IPS-20b (cell line): Measurements from ENCODE around the gene PIGB.

Experiments used
- H3K27ac ChIP-seq: one replicate; pipeline ENCODE4 v1.5.1; 2013; ENCODE audit warnings: low read length
- H3K27me3 ChIP-seq: 2 replicates; pipeline ENCODE4 v1.6.1; 2013; ENCODE audit warnings: mild to moderate bottlenecking, low read length, inconsistent platforms; ENCODE audit not compliant: insufficient read depth
- H3K36me3 ChIP-seq: 2 replicates; pipeline ENCODE4 v1.6.1; 2013; ENCODE audit warnings: low read depth, mild to moderate bottlenecking, inconsistent platforms, low read length, moderate library complexity; ENCODE audit not compliant: insufficient read depth
- H3K4me1 ChIP-seq: 2 replicates; pipeline ENCODE4 v1.6.1; 2013; ENCODE audit warnings: mild to moderate bottlenecking, control low read depth, inconsistent platforms, low read length, moderate library complexity; ENCODE audit not compliant: insufficient read depth
- H3K4me3 ChIP-seq: 2 replicates; pipeline ENCODE4 v1.5.1; 2013; ENCODE audit warnings: mild to moderate bottlenecking, low read length, inconsistent platforms
- H3K9ac ChIP-seq: 2 replicates; pipeline ENCODE4 v1.6.1; 2013; ENCODE audit warnings: low read depth, mild to moderate bottlenecking, inconsistent platforms, low read length, moderate library complexity
- H3K9me3 ChIP-seq: 2 replicates; pipeline ENCODE4 v1.6.1; 2013; ENCODE audit warnings: mild to moderate bottlenecking, low read depth, low read length, inconsistent platforms; ENCODE audit not compliant: insufficient read depth

Gene PIGB

GRCh38 chr15:55320238-55320550 is 1.2 kb downstream of the PIGB start:
- Histone ChIP-seq H3K4me1 (peaks cover 9% of the 10 kb centered on the region; the same call in 1 of the 2 replicates), H3K27me3 (no peaks in the 10 kb centered on the region), H3K4me3 (peak overlapping the region; percentile 28; the same call in 1 of the 2 replicates), H3K36me3 (no peaks in the 10 kb centered on the region), H3K9me3 (no peaks in the 10 kb centered on the region), H3K27ac (no peak overlapping the region), H3K9ac (no peak overlapping the region)

- Histone ChIP-seq H3K27me3 (no peaks in the 10 kb centered on the region), H3K9ac (no peak overlapping the region), H3K36me3 (no peaks in the 10 kb centered on the region), H3K4me3 (no peak overlapping the region), H3K4me1 (peaks cover 9% of the 10 kb centered on the region; the same call in 1 of the 2 replicates), H3K27ac (no peak overlapping the region), H3K9me3 (no peaks in the 10 kb centered on the region)
Observed at GRCh38 chr15:55320963-55321362, 1.9 kb downstream of the PIGB start.

- Histone ChIP-seq H3K9ac (no peak overlapping the region), H3K27me3 (no peaks in the 10 kb centered on the region), H3K9me3 (no peaks in the 10 kb centered on the region), H3K27ac (no peak overlapping the region), H3K4me1 (peaks cover 9% of the 10 kb centered on the region; the same call in 1 of the 2 replicates), H3K4me3 (no peak overlapping the region), H3K36me3 (no peaks in the 10 kb centered on the region)
Observed at GRCh38 chr15:55322467-55322866, 3.4 kb downstream of the PIGB start.

- H3K9me3 ChIP-seq = no peaks in the 10 kb centered on the region
- H3K4me3 ChIP-seq = no peak overlapping the region
- H3K4me1 ChIP-seq = peaks cover 9% of the 10 kb centered on the region; the same call in 1 of the 2 replicates
- H3K27me3 ChIP-seq = no peaks in the 10 kb centered on the region
- no peaks in the 10 kb centered on the region for H3K36me3 ChIP-seq
- no peak overlapping the region for H3K9ac ChIP-seq
- H3K27ac ChIP-seq = no peak overlapping the region
Observed at GRCh38 chr15:55327387-55327786, 8.4 kb downstream of the PIGB start.

GRCh38 chr15:55334371-55334770 is 15.3 kb downstream of the PIGB start:
- H3K9ac ChIP-seq = no peak overlapping the region
- H3K9me3 ChIP-seq = no peaks in the 10 kb centered on the region
- H3K36me3 ChIP-seq = no peaks in the 10 kb centered on the region
- no peak overlapping the region for H3K27ac ChIP-seq
- H3K27me3 ChIP-seq = no peaks in the 10 kb centered on the region
- no peaks in the 10 kb centered on the region for H3K4me1 ChIP-seq
- no peak overlapping the region for H3K4me3 ChIP-seq

GRCh38 chr15:55334997-55335396 is 16.0 kb downstream of the PIGB start:
- H3K4me1 ChIP-seq = no peaks in the 10 kb centered on the region
- no peaks in the 10 kb centered on the region for H3K9me3 ChIP-seq
- no peak overlapping the region for H3K4me3 ChIP-seq
- no peaks in the 10 kb centered on the region for H3K27me3 ChIP-seq
- H3K27ac ChIP-seq = no peak overlapping the region
- H3K36me3 ChIP-seq = no peaks in the 10 kb centered on the region
- H3K9ac ChIP-seq = no peak overlapping the region

GRCh38 chr15:55337160-55337559 is 18.1 kb downstream of the PIGB start:
- no peaks in the 10 kb centered on the region for H3K9me3 ChIP-seq
- no peaks in the 10 kb centered on the region for H3K27me3 ChIP-seq
- H3K27ac ChIP-seq = no peak overlapping the region
- H3K4me1 ChIP-seq = no peaks in the 10 kb centered on the region
- no peak overlapping the region for H3K4me3 ChIP-seq
- no peak overlapping the region for H3K9ac ChIP-seq
- H3K36me3 ChIP-seq = no peaks in the 10 kb centered on the region

GRCh38 chr15:55343168-55343567 is 24.1 kb downstream of the PIGB start:
- H3K9me3 ChIP-seq = no peaks in the 10 kb centered on the region
- no peaks in the 10 kb centered on the region for H3K36me3 ChIP-seq
- no peak overlapping the region for H3K27ac ChIP-seq
- H3K4me3 ChIP-seq = no peak overlapping the region
- H3K4me1 ChIP-seq = peaks cover 13% of the 10 kb centered on the region
- H3K27me3 ChIP-seq = no peaks in the 10 kb centered on the region
- no peak overlapping the region for H3K9ac ChIP-seq

GRCh38 chr15:55344206-55344605 is 25.2 kb downstream of the PIGB start:
- H3K27me3 ChIP-seq = no peaks in the 10 kb centered on the region
- H3K27ac ChIP-seq = no peak overlapping the region
- H3K4me1 ChIP-seq = peaks cover 16% of the 10 kb centered on the region
- no peak overlapping the region for H3K4me3 ChIP-seq
- no peaks in the 10 kb centered on the region for H3K9me3 ChIP-seq
- H3K9ac ChIP-seq = no peak overlapping the region
- no peaks in the 10 kb centered on the region for H3K36me3 ChIP-seq

- no peak overlapping the region for H3K9ac ChIP-seq
- H3K36me3 ChIP-seq = no peaks in the 10 kb centered on the region
- H3K27ac ChIP-seq = no peak overlapping the region
Observed at GRCh38 chr15:55348281-55348778, 29.3 kb downstream of the PIGB start.

GRCh38 chr15:55349282-55349681 is 30.3 kb downstream of the PIGB start:
- H3K9ac ChIP-seq = no peak overlapping the region
- H3K36me3 ChIP-seq = no peaks in the 10 kb centered on the region
- H3K4me1 ChIP-seq = peaks cover 18% of the 10 kb centered on the region; the same call in 1 of the 2 replicates
- H3K27me3 ChIP-seq = no peaks in the 10 kb centered on the region
- no peaks in the 10 kb centered on the region for H3K9me3 ChIP-seq
- no peak overlapping the region for H3K27ac ChIP-seq
- H3K4me3 ChIP-seq = no peak overlapping the region

More at GRCh38 chr15:55348281-55348778, 29.3 kb downstream of the PIGB start:
- H3K27me3 ChIP-seq = no peaks in the 10 kb centered on the region
- H3K9me3 ChIP-seq = no peaks in the 10 kb centered on the region
- peaks cover 25% of the 10 kb centered on the region for H3K4me1 ChIP-seq
- H3K4me3 ChIP-seq = no peak overlapping the region

GRCh38 chr15:55353025-55353424 is 34.0 kb downstream of the PIGB start:
- H3K9ac ChIP-seq = no peak overlapping the region
- peak overlapping the region; percentile 7; the same call in 1 of the 2 replicates for H3K4me3 ChIP-seq
- H3K9me3 ChIP-seq = no peaks in the 10 kb centered on the region
- H3K27me3 ChIP-seq = no peaks in the 10 kb centered on the region
- no peak overlapping the region for H3K27ac ChIP-seq
- H3K4me1 ChIP-seq = peaks cover 15% of the 10 kb centered on the region; the same call in 1 of the 2 replicates
- H3K36me3 ChIP-seq = no peaks in the 10 kb centered on the region
